HG03159 (cell line): ENCODE data around the gene CASS4.

Experiments
- ATAC-seq: cut with Tn5 transposase; IDR thresholded peaks from one replicate; pipeline ENCODE4 v1.9.1; 2021; ENCODE audit warnings: mild to moderate bottlenecking, moderate library complexity; ENCODE audit not compliant: unreplicated experiment

The CASS4 gene

DNA sequence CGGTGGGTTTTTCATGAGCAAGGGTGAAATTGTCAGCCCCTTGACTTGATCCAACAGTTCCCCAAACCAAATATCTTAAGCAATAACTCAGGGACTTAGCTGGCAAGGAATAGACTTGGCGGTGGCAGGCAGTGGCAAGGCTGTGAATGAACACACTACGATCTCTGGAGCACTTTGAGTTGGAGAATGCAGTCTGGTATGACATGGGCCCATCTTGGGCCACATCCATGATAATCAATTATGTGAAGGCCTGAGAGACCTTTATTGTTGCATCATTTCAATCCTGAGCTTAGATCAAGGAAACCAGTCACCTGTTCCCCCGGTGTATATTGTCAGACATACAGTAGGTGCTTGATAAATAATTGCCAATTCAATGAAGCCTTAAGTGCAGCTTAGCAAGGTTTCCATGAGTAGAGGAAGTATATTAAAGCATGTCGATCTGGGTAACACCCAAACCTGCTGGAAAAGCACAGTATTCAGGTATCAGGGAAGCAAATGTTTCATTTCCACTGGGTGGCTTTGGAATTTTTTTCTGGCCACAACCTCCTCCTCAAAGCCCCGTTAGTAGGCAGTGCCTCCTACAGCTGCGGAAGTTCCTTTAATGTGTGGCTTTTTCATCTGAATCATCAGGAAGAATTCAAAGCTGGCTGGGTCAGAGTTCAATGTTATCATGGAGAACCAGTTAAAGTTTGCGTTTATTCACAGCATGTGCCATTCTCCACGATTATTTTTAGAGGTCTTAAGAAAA is 10.2 kb downstream of the CASS4 start:
- ATAC-seq: no peak

DNA sequence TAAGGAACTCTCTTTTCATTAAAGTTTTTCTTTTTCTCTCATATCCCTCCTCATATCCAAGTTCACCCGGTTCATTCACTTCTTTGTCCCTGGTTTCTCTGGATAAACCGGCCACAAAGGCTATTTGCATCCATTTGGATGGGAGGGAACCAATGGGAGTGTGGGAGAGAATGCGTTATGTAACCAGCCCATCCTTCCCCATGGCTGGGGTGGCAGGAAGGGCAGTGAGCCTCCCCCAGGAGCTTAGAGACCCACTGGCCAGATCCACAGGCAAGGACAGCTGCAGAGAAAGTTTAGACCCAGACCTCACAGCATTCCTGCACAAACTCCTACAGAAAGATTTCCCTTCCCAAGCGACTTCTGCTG is 10.7 kb downstream of the CASS4 start:
- ATAC-seq: no peak

- ATAC-seq: no peak
These were observed 11.2 kb downstream of the CASS4 start for GRCh38 chr20:56423211-56423610.

GRCh38 chr20:56423886-56424285 is 11.8 kb downstream of the CASS4 start:
- no peak for ATAC-seq

GRCh38 chr20:56424931-56425330 is 12.9 kb downstream of the CASS4 start:
- ATAC-seq: no peak

DNA sequence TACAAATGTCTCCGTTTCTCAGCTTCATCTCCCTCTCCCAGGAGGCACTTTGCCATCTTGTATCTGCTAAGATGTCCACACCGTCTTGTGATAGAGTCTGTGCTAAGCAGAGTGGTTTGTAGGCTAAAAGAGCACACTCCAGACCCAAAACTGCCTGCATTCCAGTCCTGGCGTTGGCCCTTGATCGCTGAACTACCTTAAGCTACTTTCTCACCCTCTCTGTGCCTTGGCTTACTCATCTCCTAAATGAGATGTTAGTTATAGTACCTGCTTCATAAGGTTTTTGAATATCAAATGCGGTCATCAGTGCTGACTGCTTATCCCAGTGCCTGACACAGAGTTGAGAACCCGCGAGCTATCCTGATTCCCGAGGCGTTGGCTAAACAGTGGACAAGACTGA is 14.0 kb downstream of the CASS4 start:
- ATAC-seq: no peak

GRCh38 chr20:56426926-56427325 is 14.9 kb downstream of the CASS4 start:
- no peak for ATAC-seq

GRCh38 chr20:56427797-56428196 is 15.7 kb downstream of the CASS4 start:
- no peak for ATAC-seq

DNA sequence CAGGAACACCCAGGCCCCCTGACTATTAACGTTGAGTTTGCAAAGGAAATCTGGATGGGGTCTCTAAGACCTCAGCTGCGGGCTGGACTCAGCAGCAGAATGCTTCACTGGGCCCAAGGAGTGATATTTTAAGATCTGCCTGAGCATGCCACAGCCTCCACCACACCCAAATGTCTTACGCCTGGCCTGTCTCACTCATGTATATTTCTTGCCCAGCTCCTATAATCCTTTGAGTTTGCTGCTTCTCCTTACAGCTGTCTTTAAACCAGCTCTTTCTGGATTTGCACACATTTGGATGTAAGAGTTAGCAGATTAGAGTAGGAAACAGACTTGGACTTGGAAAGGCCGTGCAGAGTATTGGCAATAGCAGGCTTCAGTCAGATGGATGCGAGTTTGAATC is 16.4 kb downstream of the CASS4 start:
- no peak for ATAC-seq

GRCh38 chr20:56428881-56429280 is 16.8 kb downstream of the CASS4 start:
- ATAC-seq: no peak

DNA sequence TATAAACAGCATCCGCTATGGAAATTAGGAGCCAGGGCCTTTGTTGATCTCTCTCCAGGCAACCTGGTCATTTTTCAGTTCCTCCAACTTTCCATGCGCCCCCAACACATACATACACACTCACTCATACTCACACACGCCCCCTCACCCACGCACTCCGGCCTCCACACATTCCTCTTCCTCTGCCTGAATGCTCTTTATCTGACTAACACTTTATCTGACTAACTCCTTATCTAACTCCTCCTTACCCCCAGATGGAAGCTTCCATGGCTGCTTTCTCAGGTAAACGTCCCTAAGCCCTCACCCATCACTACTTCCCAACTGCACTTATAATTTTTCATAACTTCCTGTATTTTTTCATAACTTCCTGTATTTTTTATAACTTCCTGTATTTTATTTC is 17.4 kb downstream of the CASS4 start:
- ATAC-seq: no peak

DNA sequence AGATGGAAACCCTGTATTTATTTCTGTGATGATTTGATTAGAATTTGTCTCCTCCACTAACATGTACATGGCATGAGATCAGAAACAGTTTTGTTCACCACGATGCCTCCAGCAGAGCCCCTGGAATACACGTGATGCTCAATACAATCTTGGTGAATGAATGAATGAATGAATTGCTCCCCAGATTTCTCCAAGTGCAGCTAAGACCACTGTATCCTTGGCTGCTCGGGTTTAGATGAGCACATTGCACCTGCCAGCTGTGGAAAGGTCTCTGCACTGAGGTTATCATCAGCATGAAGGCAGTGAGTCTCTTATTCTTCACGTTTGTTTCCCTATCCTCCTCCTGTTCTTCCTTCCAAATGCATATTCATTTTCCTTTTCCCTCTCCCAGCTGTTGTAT is 17.9 kb downstream of the CASS4 start:
- ATAC-seq: no peak

- ATAC-seq: no peak
These were observed 18.4 kb downstream of the CASS4 start for GRCh38 chr20:56430461-56430860.

DNA sequence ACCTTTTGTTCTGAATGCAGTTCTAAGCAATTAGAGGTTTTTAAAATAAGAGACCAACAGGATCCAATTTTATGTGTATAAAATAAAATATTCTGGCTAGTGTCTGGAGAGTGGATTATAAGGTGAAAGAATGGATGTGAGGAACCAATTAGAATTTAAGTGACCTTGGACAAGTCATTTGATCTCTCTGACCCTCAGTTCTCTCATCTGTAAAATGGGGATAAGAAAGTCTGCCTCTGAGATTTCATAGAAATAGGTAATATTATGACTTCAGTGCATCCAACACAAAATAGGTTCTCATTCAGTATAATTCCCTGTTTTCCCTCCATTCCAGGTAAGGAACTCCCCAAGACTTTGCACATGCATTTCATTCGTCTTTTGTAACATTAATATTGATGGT is 18.9 kb downstream of the CASS4 start:
- no peak for ATAC-seq

- no peak for ATAC-seq
These were observed 19.4 kb downstream of the CASS4 start for GRCh38 chr20:56431471-56431870.

- no peak for ATAC-seq
These were observed 21.3 kb downstream of the CASS4 start for GRCh38 chr20:56433221-56433879.

- no peak for ATAC-seq
These were observed 21.8 kb downstream of the CASS4 start for GRCh38 chr20:56433880-56434255.

GRCh38 chr20:56437196-56437960 is 25.3 kb downstream of the CASS4 start:
- no peak for ATAC-seq

GRCh38 chr20:56438284-56438683 is 26.2 kb downstream of the CASS4 start:
- ATAC-seq: no peak

DNA sequence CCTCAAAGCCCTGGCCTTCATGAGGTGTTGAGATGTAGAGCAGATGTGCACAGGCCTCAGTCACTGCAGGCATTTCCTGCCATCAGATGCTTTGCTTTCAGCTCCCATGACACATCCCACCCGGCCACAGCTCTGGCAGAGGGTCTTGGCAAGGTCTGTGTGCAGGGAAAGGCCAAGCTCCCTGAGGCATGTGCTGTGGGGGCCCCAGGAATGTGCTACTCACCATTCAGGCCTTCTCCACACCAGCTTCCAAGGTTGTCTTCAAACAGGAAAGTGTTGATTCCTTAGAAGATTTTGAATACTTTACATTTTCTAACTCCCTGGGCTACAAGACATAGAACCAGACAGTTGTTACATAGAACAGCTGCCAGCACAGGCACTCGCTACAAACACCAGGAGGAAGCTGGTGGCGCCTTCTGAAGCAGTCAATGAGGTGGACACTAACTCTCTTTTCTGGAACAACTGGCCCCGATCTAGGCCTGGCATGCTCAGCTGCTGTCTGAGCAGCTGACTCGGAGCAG is 27.8 kb downstream of the CASS4 start:
- no peak for ATAC-seq

GRCh38 chr20:56440346-56441007 is 28.4 kb downstream of the CASS4 start:
- no peak for ATAC-seq
